GM12892 (cell line): Measurements from ENCODE around the gene SPG7.

Source experiments
- DNase-seq: peaks from one replicate; pipeline ENCODE4 v3.0.0; 2011; ENCODE audit not compliant: insufficient read length
- FAIRE-seq: peaks from 2 replicates; lab custom pipeline; 2011; peaks lifted over from hg19 to GRCh38; lab: Jason Lieb, UNC
- POLR2A ChIP-seq: IDR thresholded peaks from 2 replicates; pipeline ENCODE4 v1.6.1; 2011; ENCODE audit warnings: low read depth, low read length, control low read depth
- POLR2AphosphoS5 ChIP-seq: IDR thresholded peaks from 2 replicates; pipeline ENCODE4 v1.6.1; 2011; ENCODE audit warnings: low read depth, low read length, control low read depth
- TAF1 ChIP-seq: IDR thresholded peaks from 2 replicates; pipeline ENCODE4 v1.6.1; 2011; ENCODE audit warnings: low read depth, mild to moderate bottlenecking, control low read depth, low read length, borderline replicate concordance

The SPG7 gene

DNA sequence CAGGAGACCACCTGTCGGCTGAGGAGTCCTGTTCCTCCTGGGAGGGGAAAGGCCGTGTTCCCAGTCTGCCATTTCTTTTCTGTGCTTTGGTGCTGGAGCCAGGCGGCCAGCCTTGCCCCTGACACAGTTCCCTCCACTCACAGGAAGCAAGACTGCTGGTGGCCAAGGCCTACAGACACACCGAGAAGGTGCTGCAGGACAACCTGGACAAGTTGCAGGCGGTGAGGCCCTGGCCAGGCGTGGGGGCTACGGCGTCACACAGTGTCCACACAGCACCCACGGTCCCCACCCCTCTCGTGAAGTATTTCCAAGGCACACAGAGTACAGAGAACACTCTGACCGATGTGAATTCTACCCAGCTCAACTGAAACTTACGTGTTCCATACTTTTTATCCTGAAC, 46.1 kb downstream of the SPG7 start:
- DNase-seq: no peak
- TF ChIP-seq POLR2AphosphoS5: no peak
- TF ChIP-seq POLR2A: no peak
- no peak for TF ChIP-seq TAF1
- FAIRE-seq: no peak

DNA sequence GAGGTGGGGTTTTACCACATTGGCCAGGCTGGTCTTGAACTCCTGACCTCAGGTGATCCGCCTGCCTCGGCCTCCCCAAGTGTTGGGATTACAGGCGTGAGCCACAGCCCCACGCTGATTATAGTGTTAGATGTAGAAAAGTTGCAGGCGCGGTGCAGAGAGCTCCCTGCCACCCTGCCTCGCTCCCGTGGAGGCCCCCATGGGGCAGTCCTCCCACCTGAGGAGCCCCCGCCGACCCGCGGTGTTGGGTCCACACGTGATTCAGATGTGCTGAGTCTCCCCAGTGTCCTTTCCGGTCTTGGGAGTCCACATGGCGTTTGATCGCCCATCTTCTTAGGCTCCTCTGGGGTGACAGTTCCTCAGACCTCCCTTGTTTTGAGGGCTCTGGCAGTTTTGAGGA, 47.1 kb downstream of the SPG7 start:
- TF ChIP-seq POLR2AphosphoS5 (no peak), POLR2A (no peak), TAF1 (no peak)
- FAIRE-seq (no peak), DNase-seq (no peak)

DNA sequence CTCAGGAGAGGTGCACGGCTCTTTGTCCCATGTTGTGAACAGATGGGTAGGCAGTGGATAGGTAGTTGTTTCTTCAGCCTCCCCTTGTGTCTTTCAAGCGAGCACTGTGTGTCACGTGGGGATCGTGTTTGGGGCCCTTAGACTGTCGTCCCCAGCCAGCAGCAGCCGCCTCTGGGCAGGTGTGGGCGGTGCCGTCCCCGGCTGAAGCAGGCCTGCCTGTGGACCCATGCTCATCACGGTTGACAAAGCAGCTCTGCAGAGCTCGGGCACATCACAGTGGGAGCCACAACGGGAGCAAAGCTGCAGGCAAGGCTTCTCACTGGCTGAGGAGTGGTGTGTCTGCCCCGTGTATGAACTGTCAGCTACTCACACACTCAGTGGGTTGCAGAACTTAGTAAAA, 47.6 kb downstream of the SPG7 start:
- DNase-seq: no peak
- TF ChIP-seq TAF1 (no peak), POLR2A (no peak), POLR2AphosphoS5 (no peak)
- FAIRE-seq: no peak

DNA sequence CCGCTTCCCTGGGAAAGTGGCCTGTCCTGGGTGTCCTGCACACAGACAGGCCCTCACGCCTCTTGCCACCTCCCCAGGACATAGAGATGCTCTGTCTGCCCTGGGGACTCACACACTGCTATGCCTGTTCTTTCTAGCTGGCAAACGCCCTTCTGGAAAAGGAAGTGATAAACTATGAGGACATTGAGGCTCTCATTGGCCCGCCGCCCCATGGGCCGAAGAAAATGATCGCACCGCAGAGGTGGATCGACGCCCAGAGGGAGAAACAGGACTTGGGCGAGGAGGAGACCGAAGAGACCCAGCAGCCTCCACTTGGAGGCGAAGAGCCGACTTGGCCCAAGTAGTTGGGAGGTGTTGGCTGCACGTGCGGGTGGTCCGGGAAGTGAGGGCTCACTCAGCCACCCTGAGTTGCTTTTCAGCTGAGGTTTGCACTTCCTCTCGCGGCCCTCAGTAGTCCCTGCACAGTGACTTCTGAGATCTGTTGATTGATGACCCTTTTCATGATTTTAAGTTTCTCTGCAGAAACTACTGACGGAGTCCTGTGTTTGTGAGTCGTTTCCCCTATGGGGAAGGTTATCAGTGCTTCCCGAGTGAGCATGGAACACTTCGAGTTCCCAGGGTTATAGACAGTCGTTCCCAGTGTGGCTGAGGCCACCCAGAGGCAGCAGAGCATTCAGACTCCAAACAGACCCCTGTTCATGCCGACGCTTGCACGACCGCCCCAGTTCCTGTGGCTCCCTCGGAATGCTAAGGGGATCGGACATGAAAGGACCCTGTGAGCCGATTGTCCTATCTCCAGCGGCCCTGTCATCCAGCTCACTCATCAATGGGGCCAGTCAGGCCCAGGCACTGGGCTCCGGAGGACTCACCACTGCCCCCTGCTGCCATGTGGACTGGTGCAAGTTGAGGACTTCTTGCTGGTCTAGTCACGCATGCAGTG, 48.8 kb downstream of the SPG7 start:
- DNase-seq (peak; percentile 66), FAIRE-seq (peak; percentile 42)
- TF ChIP-seq POLR2A (no peak), TAF1 (no peak), POLR2AphosphoS5 (no peak)

DNA sequence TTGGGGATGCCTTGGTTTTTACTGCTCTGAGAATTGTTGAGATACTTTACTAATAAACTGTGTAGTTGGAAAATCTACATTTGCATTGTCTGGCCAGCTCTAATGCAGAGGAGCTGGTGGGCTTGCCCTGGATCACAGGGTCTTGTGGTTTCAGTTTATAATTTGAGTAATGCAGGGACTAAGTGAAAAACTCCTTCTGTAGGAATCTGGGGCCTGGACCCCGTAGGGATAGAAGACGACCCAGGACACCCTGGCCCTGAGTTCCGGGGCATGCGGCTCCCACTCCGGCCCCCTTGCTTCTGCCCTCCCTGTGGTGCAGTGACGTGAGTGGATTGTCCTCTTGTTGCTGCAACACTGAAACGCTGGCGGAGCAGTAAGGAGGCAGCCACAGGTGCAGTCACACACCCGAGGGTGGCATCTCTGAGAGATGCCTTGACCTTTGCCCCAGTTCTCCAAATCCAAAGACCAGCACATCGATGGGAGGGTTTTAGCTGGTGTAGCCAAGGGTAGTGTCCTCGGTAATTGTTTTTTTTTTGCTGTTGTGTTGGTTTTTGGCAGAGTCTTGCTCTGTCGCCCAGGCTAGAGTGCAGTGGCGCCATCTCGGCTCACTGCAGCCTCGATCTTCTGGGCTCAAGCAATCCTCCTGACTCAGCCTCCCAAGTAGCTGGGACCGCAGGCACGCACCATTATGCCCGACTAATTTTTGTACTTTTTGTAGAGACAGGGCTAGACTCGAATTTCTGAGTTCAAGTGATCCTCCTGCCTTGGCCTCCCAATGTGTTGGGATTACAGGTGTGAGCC, 49.7 kb downstream of the SPG7 start:
- FAIRE-seq: no peak
- TF ChIP-seq POLR2AphosphoS5 (no peak), POLR2A (no peak), TAF1 (no peak)

DNA sequence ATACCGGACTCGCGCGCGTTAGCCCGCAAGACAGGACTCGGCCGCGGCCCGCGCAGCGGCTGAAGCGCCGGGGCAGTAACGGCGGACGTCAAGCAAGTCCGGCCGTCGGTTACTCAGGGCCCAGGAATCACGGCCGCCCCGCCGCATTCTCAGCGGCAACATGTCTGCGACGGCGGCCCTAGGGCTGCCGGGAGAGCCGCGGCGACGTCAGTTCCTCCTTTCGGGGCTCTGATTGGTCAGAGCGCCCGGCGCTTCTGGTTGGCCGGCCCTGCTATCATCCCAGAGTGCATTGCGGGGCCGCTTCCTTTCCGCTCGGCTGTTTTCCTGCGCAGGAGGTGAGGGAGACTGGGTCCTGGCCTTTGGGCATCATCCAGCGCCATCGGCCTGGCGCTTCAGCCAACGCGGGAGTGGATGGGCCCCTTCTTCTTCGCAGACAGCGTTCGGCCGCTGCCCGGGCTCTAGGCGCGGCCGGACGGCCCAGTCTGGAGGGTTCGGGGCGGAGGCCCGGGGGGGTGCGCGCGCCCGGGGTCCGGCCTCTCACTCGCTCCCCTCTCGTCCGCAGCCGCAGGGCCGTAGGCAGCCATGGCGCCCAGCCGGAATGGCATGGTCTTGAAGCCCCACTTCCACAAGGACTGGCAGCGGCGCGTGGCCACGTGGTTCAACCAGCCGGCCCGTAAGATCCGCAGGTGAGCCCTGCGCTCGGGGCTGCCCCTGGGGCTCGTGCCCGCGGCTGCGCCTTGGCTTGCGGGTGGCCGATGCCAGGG, 52.4 kb downstream of the SPG7 start, which contains the start of gene RPL13:
Gene RPL13, plus strand, starts transcription at position 305 of the 764 bp plus-strand sequence. Its CDS starts 278 bp downstream, at position 583.
- DNase-seq (peak; percentile 97), FAIRE-seq (peak; percentile 70)
- peak; percentile 100 for TF ChIP-seq POLR2A
- TF ChIP-seq POLR2AphosphoS5: peak; percentile 99
- TF ChIP-seq TAF1: peak; percentile 100

More for the DNA sequence above, 49.7 kb downstream of the SPG7 start:
- no peak for DNase-seq

DNA sequence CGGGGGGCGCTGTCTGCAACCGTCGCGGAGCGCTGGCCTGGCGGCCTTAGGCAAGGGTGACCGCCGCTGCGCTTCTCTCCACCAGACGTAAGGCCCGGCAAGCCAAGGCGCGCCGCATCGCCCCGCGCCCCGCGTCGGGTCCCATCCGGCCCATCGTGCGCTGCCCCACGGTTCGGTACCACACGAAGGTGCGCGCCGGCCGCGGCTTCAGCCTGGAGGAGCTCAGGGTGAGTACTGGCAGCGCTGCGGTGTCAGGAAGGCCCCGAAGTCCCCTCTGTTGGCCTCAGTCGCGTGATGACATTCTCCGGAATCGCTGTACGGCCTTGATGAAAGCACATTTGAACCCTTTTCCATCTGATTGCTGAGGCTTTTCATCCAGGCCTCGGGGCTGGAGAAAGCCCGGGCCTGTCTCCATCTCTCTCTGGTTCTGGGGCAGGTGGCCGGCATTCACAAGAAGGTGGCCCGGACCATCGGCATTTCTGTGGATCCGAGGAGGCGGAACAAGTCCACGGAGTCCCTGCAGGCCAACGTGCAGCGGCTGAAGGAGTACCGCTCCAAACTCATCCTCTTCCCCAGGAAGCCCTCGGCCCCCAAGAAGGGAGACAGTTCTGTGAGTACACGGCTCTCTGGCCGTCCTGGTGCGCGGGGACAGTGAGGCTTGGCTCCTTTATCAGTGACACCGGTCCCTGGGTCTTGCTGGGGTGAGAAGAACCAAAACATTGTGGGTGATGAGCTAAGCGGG, 53.1 kb downstream of the SPG7 start:
- TF ChIP-seq TAF1 (no peak), POLR2A (no peak), POLR2AphosphoS5 (no peak; the same call in 1 of the 2 replicates)
- DNase-seq (no peak), FAIRE-seq (no peak)

DNA sequence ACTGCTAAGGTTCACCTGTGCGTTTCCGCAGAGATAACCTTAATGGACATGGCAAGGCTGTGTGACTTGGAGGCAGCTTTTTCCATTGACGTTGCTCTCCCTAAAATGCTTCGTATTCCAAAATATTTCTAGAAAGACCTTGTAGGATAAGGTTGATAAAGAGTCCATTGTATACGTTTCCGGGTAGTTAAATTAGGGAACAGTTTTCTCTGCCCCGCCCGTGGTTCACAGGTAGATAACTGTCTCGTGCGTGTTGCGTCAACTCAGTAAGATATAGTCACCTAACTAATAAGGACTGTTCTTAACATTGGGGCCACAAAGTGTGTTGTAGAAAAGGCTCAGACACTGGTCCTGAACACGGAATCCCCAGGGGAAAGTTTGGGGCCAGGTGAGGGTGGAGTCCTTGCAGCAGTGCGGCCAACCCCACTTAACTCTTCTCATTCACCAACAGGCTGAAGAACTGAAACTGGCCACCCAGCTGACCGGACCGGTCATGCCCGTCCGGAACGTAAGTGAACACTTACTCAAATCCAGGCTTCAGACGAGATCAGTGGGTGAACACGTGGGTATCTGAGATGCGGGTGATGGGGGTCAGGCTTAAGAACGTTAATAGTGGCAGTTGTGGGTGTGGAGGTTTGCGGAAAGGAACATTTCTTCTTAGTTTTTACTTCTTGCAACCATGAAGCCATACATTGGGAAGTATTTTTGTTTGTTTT, 53.8 kb downstream of the SPG7 start:
- FAIRE-seq (no peak), DNase-seq (no peak)
- TF ChIP-seq TAF1 (no peak), POLR2A (peak; percentile 27; the same call in 1 of the 2 replicates)

DNA sequence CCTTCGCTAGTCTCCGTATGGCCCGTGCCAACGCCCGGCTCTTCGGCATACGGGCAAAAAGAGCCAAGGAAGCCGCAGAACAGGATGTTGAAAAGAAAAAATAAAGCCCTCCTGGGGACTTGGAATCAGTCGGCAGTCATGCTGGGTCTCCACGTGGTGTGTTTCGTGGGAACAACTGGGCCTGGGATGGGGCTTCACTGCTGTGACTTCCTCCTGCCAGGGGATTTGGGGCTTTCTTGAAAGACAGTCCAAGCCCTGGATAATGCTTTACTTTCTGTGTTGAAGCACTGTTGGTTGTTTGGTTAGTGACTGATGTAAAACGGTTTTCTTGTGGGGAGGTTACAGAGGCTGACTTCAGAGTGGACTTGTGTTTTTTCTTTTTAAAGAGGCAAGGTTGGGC, 54.7 kb downstream of the SPG7 start:
- TF ChIP-seq POLR2A (no peak), TAF1 (no peak), POLR2AphosphoS5 (no peak)
- no peak for FAIRE-seq
- no peak for DNase-seq

DNA sequence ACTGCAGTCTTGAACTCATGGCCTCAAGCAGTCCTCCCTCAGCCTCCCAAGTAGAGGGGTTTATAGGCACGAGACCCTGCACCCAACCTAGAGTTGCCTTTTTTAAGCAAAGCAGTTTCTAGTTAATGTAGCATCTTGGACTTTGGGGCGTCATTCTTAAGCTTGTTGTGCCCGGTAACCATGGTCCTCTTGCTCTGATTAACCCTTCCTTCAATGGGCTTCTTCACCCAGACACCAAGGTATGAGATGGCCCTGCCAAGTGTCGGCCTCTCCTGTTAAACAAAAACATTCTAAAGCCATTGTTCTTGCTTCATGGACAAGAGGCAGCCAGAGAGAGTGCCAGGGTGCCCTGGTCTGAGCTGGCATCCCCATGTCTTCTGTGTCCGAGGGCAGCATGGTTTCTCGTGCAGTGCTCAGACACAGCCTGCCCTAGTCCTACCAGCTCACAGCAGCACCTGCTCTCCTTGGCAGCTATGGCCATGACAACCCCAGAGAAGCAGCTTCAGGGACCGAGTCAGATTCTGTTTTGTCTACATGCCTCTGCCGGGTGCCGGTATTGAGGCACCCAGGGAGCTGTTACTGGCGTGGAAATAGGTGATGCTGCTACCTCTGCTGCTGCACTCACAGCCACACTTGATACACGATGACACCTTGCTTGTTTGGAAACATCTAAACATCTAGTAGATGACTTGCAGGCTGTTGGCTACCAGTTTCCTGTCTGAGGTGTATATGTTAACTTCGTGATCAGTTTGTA, 55.6 kb downstream of the SPG7 start:
- DNase-seq (no peak), FAIRE-seq (no peak)
- TF ChIP-seq POLR2A: peak; percentile 29
- peak; percentile 80; the same call in 1 of the 2 replicates for TF ChIP-seq POLR2AphosphoS5
- no peak for TF ChIP-seq TAF1
